Right lung (tissue), 5 donors: Measurements from ENCODE around the gene FANCC. TPM values are rescaled to one million over a fixed set of nuclear protein-coding genes. Genes with fewer than 3 reads are reported as not detected.
"Not testable (repeated sequence)": the region's sequence is repeated elsewhere in the genome, so short reads cannot be mapped to it uniquely, and the experiment has no call there.

ENCODE experiments used
- DNase-seq, 2 donors: peaks; one replicate each; pipeline ENCODE4 v3.0.0-alpha.2; 2013
- polyA plus RNA-seq, 5 donors: library from polyadenylated mRNA; unstranded; fragments of 120-200 nt; gene quantifications; one replicate each; pipeline versions ENCODE4 v1.2.1 to v1.2.3, GENCODE V29; 2013; ENCODE audit warnings: inconsistent platforms in 1 of 5, low replicate concordance in 1 of 5; ENCODE audit not compliant: insufficient read length in 5 of 5, insufficient read depth in 1 of 5

FANCC gene
- polyA plus RNA-seq, 5 donors = 22.7 to 31.7 (median 23.8) TPM

DNA sequence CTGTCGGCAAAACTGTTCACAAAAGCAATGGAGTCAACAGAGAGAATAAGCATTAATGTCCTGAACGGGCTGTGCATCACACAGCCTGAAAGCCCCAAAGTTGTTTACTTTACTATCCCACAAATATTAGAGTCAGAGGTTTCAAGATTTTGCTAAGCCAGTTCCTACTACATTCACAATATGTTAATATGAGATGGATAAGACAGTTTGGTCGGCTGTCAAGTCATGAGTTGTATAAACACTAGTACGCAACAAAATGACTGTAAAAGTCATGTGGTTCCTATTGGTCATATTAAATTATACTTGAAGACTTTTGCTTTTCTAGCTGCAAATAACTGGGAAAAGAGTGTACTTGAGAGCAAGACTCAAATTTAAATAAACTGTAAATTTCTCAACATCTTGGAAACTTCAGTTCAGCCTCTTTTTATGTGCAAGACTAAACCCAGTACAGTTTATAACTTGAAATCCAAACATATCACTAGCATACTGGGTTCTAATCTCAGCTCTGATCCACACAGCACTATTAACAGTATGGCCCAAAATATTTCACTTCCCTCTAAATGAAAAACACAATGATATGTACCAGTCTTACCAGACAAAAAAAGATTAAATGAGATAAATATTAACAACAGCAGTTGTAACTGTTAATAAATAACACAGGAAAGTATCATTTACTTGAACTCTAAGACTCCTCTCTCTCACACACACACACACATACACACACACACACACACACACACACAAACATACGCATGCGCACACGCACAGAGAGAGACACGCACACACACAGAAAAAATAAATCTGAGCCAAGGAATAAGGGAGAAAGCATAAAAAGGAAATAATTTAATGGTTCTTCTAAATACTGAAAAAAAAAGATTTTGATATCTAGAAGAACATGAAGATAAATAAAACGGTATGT is 33.1 kb downstream of the FANCC start:
- peak in 1 of 2 donors; percentile 45 for DNase-seq

DNA sequence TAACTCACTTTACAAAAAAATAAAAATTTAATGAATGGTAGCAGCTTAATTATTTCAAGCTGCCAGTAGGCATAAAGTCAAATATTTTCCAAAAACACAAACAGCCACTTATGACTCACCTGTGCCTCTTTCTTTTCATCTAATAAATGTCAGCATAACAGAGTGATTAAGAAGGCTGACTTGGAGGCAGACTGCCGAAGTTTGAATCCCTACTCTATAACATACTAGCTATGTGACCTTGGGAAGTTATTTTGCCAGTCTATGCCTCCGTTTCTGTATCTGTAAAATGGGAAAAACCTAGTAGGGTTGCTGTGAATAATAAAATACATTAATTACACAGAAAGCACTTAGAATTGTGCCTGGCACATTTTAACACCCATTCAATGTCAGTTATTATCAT is 33.8 kb downstream of the FANCC start:
- no peak for DNase-seq

DNA sequence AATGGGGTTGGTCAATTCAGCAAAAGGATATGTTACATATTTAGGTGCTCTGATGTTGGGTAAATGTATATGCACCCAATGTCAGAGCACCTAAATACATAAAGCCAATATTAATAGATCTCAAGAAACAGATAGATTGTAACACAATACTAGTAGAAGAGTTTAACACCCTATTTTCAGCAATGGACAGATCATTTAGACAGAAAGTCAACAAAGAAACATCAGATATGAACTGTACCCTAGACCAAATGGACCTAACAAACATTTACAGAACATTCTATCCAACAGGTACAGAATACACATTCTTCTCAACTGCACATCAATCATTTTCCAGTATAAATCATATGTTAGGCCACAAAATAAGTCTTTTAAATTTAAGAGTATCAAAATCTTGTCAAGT is 35.2 kb downstream of the FANCC start:
- DNase-seq = no peak

DNA sequence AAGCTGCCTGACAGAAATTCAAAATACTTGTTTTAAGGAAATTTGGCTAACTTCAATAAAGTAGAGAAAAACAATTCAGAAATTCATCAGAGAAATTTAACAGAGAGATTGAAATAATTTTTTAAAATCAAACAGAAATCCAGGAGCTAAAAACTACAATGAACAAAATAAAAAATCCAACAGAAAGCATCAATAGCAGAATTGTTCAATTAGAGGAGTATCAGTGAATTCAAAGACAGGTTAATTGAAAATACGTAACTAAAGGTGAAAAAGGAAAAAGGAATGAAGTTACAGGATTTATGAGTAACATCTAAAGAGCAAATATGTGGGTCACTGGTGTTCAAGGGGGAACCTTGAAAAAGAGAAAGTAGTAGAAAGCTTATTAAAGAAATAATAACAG is 36.8 kb downstream of the FANCC start:
- DNase-seq = no peak

DNA sequence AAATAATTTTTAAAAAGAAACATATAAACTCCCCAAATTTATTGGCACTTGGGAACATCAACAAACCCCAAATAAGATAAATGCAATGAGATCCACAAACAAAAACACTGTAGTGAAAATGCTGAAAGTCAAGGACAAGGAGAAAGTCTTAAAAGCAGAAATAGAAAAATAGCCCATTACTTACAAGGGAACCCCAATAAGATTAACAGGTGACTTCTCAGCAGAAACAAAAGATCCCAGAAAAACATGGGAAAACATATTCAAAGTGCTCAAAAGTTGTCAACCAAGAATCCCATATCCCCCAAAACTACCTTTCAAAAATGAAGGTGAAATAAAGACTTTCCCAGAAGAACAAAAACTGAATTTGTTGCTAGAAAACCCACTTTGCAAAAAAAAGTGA is 40.0 kb downstream of the FANCC start:
- DNase-seq = no peak

DNA sequence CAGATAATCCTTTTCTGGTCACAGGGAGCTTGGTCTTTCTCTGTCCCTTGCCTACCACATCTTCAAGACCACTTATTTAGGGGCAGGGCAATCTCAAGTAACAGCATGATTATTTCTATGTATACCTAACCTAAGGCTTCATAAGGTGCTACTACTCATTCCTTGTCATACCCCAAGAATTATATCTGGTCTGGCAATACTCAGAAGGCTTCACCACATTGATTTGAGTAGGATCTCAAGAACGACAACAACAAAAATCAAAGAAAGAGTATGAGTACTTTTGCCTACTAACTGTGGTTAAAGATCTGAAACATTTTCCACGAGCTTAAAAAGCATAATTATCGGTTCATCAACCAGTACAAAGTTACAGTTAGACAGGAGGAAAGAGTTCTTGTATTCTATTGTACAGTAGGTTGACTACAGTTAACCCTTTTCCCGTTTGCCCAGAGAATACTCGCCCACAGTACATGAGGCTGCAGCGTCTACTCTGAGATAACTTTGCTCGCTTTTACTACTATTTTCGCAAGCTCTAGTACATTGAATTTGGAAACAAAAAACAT is 41.0 kb downstream of the FANCC start:
- DNase-seq = no peak

DNA sequence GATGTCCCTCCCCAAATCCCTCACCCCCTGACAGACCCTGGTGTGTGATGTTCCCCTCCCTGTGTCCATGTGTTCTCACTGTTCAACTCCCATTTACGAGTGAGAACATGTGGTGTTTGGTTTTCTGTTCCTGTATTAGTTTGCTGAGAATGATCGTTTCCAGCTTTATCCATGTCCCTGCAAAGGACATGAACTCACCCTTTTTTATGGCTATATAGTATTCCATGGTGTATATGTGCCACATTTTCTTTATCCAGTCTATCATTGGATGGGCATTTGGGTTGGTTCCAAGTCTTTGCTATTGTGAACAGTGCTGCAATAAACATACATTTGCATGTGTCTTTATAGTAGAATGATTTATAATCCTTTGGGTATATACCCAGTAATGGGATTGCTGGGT is 43.3 kb downstream of the FANCC start:
- DNase-seq = not testable (repeated sequence)

DNA sequence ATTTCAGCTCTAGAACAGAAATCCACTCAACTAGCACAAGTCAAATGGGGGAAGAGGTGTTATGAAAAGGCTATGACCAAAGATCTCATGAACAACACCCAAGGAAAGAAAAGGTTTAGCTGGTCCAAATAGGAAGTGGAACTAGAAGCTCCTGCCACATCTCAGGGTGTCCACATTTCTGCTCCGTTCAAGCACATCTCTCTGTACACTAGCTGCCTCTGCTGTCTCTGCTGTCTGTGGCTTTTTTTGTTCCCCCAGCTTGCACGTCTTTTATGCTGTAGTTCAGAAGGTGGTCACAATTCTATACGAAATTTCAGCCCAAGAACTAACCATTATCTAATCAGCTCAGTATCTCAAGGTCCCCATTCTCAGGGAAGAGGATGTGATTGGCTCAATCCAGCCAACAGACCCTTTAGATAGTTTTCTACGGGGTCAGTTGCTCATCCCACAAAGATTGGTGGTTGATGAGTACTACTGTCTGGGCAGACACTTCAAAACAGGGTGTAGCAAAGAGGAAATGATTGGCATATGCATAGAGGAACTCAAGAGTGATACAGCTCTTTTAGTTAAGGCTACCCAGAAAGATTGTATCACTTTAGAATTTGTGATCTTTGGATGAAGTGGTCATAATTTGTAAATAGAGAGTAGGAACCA is 44.0 kb downstream of the FANCC start:
- no peak for DNase-seq

DNA sequence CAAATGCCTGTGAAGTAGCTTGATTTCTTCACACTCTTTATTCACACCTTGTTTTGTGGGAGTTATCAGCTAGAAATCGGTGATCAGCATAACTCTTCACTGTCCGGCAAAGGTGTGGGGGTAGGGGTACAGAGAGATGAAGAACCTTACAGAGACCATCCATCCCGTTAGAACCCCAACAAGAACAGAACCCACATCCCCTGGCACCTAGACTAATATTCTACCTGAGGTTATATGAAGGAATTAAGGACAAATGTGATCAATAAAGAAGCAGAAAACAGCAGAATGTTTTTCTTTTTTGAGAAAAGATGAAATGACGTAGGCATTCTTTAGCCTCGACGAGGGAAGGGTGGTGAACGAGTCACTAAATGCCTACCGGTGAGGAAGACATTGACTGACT is 44.7 kb downstream of the FANCC start:
- DNase-seq = no peak

DNA sequence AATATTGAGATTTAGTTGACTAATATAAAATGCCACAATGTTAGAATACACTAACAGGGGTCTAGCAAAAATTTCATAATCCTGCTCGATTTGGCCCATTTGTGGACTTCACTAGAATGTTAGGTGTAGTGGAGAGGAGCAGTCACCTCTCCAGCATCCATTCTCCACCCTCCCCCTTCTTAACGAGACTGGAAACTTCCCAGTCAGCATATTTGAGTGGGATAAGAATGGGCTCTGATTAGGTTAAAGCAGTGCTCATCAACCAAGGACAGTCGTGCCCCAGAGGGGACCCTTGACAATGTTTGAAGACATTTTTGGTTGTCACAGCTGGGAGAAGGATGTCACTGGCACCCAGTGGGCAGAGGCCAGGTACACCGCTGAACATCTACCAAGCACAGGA is 46.7 kb downstream of the FANCC start:
- no peak for DNase-seq

DNA sequence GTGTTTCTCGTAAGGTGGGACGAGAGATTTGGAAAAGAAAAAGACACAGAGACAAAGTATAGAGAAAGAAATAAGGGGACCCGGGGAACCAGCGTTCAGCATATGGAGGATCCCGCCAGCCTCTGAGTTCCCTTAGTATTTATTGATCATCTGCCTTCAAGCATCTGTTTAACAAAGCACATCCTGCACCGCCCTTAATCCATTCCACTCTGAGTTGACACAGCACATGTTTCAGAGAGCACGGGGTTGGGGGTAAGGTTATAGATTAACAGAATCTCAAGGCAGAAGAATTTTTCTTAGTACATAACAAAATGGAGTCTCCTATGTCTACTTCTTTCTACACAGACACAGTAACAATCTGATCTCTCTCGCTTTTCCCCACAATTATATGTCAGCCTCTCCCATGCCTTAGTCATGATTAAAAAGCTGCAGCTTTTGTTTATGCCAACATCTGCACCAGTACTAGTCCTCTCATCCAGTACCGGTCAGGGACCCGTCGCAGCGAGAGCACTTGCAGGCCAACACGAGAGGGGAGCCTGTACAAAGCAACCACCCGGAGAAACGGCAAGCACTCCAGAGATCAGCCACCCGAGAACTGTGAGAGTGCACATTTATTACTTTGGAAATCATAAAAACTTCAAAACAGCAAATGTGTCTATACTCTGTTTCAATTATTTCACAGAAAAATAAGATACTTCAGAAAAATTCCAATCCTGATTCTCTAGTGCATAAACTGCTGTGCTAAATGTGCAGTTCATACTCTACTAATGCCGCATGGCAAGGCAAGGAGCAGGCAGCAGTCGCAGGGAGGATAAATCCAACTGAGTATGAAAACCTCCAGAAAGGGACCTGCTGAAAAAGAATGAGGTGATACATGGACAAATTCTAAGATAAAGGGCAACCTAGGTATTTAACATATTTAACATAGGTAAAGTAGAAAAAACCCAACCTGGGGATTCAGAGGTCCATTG is 47.4 kb downstream of the FANCC start:
- not testable (repeated sequence) for DNase-seq

DNA sequence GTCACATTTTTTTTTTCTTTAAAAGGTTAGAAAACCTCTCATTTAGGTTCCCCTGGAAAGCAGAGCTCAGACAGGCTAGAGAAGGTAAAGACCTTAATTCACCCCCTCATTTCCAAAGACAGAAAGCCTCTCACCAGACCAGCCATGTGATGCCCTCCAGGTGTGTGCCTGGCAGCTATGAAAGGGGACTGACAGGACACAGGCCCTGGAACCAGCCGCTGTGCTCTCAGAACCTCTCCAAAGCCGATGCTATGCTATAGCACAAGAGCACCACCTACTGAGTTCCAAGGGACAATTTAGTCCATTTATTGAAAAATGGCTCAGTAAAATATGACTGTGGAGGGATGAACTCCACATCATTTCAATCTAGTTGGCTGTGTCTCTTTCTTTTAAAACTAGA is 48.8 kb downstream of the FANCC start:
- DNase-seq = no peak

DNA sequence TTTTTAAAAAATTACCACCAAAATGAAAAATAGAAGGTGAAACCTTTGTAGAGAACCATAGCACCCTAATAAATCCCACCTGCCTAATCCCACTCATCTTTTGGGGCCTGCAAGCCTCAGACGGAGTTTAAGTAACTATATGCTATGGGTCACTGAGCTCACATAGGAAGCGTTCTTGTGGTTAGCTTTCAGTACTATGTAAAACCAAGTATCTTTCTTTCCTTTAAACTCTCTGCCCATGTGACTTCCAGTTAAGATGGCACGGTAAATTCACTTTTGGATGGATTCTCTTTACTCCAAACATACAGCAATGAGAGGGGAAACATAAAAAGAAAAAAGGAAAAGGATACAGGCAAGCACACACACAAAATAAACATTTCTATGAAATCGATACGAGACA is 50.9 kb downstream of the FANCC start:
- no peak for DNase-seq

DNA sequence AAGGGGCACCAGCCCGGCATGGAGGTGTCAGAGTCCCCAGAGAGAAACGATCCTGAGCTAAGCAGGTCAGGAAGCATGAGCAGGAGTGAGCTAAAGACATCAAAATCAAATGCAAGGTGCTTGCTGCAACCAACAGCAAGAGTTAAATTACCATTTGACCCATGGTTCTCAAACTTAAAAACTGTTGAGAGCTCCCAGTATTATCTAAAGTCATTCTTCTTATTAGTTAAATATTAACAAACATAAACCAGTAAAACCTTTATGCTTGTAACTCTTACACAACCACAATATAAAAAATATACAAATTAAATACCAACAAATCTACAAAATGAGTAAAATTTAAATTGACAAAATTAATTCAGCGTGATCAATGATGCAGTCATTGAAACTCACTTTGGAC is 51.5 kb downstream of the FANCC start:
- no peak for DNase-seq

DNA sequence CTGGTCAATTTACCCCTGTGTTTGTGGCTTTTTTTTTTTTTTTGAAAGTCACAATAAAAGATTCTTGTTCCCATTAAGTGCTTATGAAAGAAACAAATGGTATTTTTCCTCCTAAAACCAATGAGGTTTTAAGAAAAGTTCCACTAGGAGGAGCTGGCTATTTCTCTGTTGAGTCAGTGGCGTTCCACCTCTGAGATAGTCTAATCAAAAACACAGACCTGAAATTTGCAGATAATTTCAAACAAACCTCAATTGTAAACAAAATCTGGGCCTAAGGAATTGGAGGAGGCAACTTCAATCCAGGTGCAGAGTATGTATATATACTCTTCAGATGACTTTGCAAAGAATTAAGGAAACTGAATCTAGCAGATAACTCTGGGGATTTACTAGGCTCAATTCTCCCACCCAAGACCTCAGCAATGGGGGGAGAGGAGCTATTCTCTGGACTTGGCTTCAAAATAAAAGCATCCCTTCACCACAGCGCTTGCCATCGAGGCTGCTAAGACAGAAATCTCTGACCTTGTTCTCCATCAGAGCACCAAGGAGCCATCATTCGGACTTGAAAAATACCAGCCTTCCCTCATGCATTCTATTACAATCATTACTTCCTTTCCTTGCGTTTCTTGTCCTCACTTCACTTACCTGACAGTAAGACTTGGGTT is 52.4 kb downstream of the FANCC start:
- no peak for DNase-seq

DNA sequence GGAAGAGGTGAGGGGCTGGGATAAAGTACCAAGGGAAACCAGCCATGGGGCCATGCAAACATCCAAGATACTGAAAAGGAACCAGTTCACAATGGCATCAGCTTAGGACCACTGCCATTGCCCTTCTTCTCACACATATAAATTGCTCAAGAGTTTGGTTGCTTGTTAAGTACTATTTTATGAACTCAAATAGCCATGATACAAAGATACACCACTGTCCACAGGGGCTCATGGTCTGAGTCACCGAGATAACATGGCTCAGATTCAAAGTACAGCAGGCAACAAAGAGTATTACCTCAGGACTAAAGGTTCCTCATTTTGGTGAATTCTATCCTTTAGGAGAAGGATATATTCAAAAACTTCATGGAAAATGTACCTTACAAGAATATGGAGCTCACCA is 55.6 kb downstream of the FANCC start:
- no peak for DNase-seq

DNA sequence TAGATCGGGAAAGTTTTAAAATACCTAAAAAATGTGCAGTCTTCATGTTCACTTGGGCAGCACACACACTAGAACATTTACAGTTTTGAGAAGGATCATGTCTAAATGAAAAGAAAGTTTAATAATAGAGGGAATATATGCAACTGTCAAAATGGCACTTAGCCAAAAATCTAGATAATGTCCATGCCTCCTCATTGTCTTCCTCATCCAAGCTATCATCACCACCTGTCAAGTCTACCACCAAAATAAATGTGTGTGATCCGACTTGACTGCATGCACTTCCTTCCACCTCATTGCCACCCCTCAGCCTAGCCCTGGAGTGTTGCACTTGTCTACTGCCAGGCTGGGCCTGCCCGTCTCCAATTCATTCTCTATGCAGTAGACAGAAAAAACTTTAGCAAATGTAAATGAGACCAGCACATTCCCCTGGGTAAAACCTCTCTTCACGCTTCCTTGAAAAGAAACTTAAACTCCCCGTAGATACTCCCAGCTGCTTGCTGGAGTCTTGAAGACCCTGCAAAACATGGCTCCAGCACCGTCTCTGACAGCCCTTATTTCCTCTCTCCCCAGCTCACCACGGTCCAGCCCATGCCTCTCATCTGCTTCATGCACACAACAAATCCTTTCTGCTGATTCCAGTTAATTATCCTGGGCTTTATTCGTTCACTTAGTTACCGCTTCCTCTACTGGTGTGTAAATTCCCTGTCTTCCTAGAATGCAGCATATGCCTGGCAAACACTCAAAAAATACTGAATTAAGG is 66.9 kb downstream of the FANCC start:
- no peak for DNase-seq

DNA sequence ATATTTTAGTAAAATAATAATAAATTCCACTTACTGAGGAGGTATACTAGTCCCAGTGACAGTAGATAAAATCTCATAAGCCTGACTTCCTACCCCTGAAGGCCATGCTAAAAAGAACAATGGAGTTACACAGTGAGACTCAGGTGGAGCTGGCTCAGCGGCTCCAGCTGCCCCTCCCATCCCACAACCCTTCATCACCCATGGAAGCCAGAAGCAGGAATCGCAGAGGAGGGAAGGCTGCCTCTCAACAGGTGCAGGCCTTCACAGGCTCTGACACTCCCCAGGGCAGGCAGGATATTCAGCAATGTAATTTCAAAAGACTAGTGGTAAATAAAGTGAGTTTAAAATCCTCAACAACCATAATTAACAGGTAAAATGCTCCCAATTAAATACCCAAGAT is 67.5 kb downstream of the FANCC start:
- no peak for DNase-seq

DNA sequence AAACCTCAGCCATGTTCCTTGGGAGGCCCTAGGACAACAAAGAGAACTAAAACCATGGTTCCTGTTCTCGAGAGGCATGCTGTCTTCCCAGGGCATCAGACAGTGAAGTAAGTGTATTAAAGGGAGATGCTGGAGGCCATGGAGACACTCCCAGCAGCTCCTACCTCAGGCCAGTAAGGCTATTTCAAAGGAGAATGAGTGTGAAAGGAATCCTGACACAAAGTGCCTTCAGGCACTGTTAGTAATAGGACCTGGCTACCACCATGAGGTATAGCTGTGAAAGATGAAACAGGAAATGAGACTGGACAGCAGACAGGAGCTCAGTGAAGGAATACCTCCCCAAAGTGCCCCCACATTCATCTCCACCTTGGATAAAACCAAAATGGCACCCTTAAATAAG is 71.0 kb downstream of the FANCC start:
- no peak for DNase-seq

DNA sequence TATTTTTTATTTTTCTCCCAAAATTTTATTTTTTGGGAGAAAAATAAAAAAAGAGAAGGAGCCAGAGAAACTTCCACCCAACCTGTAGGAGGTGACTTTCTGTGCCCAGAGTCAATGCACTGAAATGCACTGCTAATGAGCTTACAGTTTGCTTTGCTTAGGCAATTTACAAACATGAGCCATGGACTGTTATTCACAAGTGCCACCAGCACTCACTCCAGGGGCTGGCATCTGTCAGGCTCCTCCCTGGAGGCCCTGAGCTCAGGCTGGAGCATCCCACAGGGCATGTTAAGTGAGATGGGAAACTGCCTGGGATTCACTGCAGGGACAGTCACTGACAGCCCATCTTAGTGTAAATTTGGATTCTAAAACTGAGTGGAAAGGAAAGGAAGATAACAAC is 74.9 kb downstream of the FANCC start:
- no peak for DNase-seq

DNA sequence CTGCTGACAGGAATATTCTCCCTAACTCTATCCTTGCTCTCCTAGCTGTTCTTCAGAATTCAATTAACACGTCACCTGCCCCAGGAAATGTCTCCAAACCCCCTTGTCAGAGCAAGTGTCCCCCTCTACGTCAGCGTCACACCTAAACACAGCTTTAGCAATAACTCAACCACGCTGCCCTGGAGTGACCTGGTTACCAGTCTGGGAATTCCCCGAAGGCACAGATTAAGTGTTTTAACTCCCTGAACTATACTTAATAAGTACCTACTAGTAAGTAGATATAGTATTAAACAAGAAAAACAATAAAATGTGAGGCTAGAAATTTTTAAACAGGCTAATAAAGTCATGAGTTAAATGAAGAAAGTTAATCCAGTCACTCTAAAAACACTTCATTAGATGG is 78.4 kb downstream of the FANCC start:
- DNase-seq = no peak
